Measurements from ENCODE around the gene OSBPL1A.

DNA sequence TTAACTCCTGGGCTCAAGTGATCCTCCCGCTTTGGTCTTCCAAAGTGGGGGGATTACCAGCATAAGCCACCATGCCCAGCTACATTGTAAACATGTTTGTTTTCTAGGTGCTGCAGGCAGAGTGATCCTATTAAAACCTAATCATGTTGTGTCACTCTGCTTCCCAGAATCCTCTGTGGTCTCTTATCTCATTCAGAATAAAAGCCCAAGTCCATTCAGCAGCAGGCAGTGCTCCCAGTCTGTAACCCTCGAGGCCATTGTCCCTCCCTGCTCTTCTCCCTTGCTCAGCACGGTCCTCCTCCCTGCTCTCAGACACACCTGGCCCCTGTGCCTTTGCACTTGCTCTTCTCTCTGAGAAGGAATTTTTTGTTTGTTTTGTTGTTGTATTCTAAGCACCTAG lies 269.9 kb downstream of the OSBPL1A start:
- TF ChIP-seq, protein P1, sequence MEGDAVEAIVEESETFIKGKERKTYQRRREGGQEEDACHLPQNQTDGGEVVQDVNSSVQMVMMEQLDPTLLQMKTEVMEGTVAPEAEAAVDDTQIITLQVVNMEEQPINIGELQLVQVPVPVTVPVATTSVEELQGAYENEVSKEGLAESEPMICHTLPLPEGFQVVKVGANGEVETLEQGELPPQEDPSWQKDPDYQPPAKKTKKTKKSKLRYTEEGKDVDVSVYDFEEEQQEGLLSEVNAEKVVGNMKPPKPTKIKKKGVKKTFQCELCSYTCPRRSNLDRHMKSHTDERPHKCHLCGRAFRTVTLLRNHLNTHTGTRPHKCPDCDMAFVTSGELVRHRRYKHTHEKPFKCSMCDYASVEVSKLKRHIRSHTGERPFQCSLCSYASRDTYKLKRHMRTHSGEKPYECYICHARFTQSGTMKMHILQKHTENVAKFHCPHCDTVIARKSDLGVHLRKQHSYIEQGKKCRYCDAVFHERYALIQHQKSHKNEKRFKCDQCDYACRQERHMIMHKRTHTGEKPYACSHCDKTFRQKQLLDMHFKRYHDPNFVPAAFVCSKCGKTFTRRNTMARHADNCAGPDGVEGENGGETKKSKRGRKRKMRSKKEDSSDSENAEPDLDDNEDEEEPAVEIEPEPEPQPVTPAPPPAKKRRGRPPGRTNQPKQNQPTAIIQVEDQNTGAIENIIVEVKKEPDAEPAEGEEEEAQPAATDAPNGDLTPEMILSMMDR (IDR thresholded peaks at IDR 0.05) = no peak
- TF ChIP-seq, protein P2, sequence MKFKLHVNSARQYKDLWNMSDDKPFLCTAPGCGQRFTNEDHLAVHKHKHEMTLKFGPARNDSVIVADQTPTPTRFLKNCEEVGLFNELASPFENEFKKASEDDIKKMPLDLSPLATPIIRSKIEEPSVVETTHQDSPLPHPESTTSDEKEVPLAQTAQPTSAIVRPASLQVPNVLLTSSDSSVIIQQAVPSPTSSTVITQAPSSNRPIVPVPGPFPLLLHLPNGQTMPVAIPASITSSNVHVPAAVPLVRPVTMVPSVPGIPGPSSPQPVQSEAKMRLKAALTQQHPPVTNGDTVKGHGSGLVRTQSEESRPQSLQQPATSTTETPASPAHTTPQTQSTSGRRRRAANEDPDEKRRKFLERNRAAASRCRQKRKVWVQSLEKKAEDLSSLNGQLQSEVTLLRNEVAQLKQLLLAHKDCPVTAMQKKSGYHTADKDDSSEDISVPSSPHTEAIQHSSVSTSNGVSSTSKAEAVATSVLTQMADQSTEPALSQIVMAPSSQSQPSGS (CRISPR knock-in tag; IDR thresholded peaks at IDR 0.05; ENCODE audit: borderline replicate concordance, low read depth) = no peak
- TF ChIP-seq ZNF121 (CRISPR knock-in tag; IDR thresholded peaks at IDR 0.05) (no peak), CREM (CRISPR knock-in tag; IDR thresholded peaks at IDR 0.05) (no peak), CREB1 (CRISPR knock-in tag; IDR thresholded peaks at IDR 0.05) (no peak), TCF7 (CRISPR knock-in tag; IDR thresholded peaks at IDR 0.05; ENCODE audit: low read depth) (no peak), ELF4 (CRISPR knock-in tag; IDR thresholded peaks at IDR 0.05; ENCODE audit: low read depth) (no peak), NR1H2 (CRISPR knock-in tag; IDR thresholded peaks at IDR 0.05) (no peak)
- TF ChIP-seq, protein P3, sequence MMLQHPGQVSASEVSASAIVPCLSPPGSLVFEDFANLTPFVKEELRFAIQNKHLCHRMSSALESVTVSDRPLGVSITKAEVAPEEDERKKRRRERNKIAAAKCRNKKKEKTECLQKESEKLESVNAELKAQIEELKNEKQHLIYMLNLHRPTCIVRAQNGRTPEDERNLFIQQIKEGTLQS (CRISPR knock-in tag; conservative IDR thresholded peaks at IDR 0.05) = no peak
- TF ChIP-seq, protein P4, sequence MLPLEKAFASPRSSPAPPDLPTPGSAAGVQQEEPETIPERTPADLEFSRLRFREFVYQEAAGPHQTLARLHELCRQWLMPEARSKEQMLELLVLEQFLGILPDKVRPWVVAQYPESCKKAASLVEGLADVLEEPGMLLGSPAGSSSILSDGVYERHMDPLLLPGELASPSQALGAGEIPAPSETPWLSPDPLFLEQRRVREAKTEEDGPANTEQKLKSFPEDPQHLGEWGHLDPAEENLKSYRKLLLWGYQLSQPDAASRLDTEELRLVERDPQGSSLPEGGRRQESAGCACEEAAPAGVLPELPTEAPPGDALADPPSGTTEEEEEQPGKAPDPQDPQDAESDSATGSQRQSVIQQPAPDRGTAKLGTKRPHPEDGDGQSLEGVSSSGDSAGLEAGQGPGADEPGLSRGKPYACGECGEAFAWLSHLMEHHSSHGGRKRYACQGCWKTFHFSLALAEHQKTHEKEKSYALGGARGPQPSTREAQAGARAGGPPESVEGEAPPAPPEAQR (CRISPR knock-in tag; IDR thresholded peaks at IDR 0.05) = no peak

Data from WTC11 (cell line).